B cell (primary cell): ENCODE data around the gene GALM.

ENCODE experiments used
- EZH2 ChIP-seq: IDR thresholded peaks from 2 replicates; pipeline ENCODE4 v1.6.1; 2012; ENCODE audit warnings: borderline replicate concordance, low read depth, mild to moderate bottlenecking, moderate library complexity, low read length; ENCODE audit not compliant: insufficient read depth, poor library complexity, severe bottlenecking
- TF ChIP-seq, protein P1 (sequence below): fragments of 200-600 bp; IDR thresholded peaks from one replicate; pipeline ENCODE4 v1.8.0; 2022; ENCODE audit warnings: antibody characterized with exemption, mild to moderate bottlenecking

DNA sequence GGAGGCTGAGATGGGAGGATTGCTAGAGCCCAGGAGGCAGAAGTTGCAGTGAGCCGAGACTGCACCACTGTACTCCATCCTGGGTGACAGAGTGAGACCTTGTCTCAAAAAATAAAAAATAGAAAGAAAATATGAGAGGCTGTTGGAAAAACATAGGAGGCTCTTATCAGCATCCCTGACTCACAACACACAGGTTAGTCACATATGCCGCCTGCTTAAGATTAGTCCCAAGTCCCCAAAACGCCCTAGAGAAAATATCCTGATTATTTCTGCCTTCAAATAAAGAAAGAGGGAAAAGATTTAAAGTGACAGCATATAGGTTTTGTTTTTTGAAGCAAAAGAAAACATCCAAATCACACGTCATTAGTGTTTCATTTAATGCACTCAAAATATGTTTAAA is 29.8 kb upstream of the GALM start:
- no peak for TF ChIP-seq EZH2
- TF ChIP-seq, protein P1, sequence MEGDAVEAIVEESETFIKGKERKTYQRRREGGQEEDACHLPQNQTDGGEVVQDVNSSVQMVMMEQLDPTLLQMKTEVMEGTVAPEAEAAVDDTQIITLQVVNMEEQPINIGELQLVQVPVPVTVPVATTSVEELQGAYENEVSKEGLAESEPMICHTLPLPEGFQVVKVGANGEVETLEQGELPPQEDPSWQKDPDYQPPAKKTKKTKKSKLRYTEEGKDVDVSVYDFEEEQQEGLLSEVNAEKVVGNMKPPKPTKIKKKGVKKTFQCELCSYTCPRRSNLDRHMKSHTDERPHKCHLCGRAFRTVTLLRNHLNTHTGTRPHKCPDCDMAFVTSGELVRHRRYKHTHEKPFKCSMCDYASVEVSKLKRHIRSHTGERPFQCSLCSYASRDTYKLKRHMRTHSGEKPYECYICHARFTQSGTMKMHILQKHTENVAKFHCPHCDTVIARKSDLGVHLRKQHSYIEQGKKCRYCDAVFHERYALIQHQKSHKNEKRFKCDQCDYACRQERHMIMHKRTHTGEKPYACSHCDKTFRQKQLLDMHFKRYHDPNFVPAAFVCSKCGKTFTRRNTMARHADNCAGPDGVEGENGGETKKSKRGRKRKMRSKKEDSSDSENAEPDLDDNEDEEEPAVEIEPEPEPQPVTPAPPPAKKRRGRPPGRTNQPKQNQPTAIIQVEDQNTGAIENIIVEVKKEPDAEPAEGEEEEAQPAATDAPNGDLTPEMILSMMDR, result no peak
